ENCODE measurements around the gene SLC9C2.
"Not testable (repeated sequence)": the region's sequence is repeated elsewhere in the genome, so short reads cannot be mapped to it uniquely, and the experiment has no call there.

Gene SLC9C2

GRCh38 chr1:173469656-173470055 lies 133.2 kb downstream of the SLC9C2 start:
- intact Hi-C loops (cut with DNase I; ENCODE audit: low total_unique reads), result loop anchor here (10.0 kb wide), 2 partner anchors 245 to 555 kb away; partner anchors contain the start of genes KLHL20 and RC3H1
- TF ChIP-seq CTCF (IDR thresholded peaks at IDR 0.05), result no peak
- DNase-seq, result no peak
- peaks cover 0 to 16% (median 6%) of the 10 kb centered on the region in 4 donors for H3K4me1 ChIP-seq
- peaks cover 0 to 5% (median 0%) of the 10 kb centered on the region in 3 donors for H3K36me3 ChIP-seq
- H3K4me3 ChIP-seq, result no peak overlapping the region
- H3K27ac ChIP-seq, result no peak overlapping the region
- peaks cover 0 to 11% (median 0%) of the 10 kb centered on the region in 3 donors for H3K9me3 ChIP-seq
- H3K27me3 ChIP-seq, result no peaks in the 10 kb centered on the region

- intact Hi-C loops (cut with DNase I; ENCODE audit: low total_unique reads), result no loop called here
- Histone ChIP-seq H3K36me3 (peaks cover 0 to 5% (median 0%) of the 10 kb centered on the region in 3 donors), H3K9me3 (peaks cover 0 to 11% (median 0%) of the 10 kb centered on the region in 3 donors), H3K4me1 (no peaks in the 10 kb centered on the region), H3K27me3 (no peaks in the 10 kb centered on the region), H3K27ac (no peak overlapping the region), H3K4me3 (no peak overlapping the region)
- no peak for DNase-seq
- TF ChIP-seq CTCF (IDR thresholded peaks at IDR 0.05), result no peak
Measured at GRCh38 chr1:173467426-173467825, 135.4 kb downstream of the SLC9C2 start.

GRCh38 chr1:173464185-173464584 lies 138.7 kb downstream of the SLC9C2 start:
- H3K9me3 ChIP-seq; H3K27me3 ChIP-seq; H3K27ac ChIP-seq; DNase-seq; H3K4me3 ChIP-seq; intact Hi-C loops (cut with DNase I; ENCODE audit: low total_unique reads); H3K4me1 ChIP-seq: not testable (repeated sequence)
- peaks cover 23 to 27% (median 25%) of the 10 kb centered on the region in 3 donors for H3K36me3 ChIP-seq

- H3K27me3 ChIP-seq; H3K4me1 ChIP-seq; H3K27ac ChIP-seq; H3K4me3 ChIP-seq; intact Hi-C loops (cut with DNase I; ENCODE audit: low total_unique reads); H3K9me3 ChIP-seq; DNase-seq: not testable (repeated sequence)
- H3K36me3 ChIP-seq, result peaks cover 23 to 27% (median 25%) of the 10 kb centered on the region in 3 donors
Measured at GRCh38 chr1:173462666-173463065, 140.2 kb downstream of the SLC9C2 start.

- Histone ChIP-seq H3K4me1 (no peaks in the 10 kb centered on the region), H3K27ac (no peak overlapping the region), H3K4me3 (no peak overlapping the region), H3K27me3 (no peaks in the 10 kb centered on the region), H3K9me3 (no peaks in the 10 kb centered on the region), H3K36me3 (peaks cover 23 to 27% (median 25%) of the 10 kb centered on the region in 3 donors)
- no peak for DNase-seq
- no peak for TF ChIP-seq CTCF (IDR thresholded peaks at IDR 0.05)
- intact Hi-C loops (cut with DNase I; ENCODE audit: low total_unique reads), result no loop called here
Measured at GRCh38 chr1:173459885-173460284, 143.0 kb downstream of the SLC9C2 start.

GRCh38 chr1:173454966-173455524 lies 147.8 kb downstream of the SLC9C2 start:
- Histone ChIP-seq H3K4me1 (peaks cover 0 to 7% (median 0%) of the 10 kb centered on the region in 4 donors), H3K9me3 (no peaks in the 10 kb centered on the region), H3K27me3 (no peaks in the 10 kb centered on the region), H3K36me3 (peaks cover 4 to 5% (median 5%) of the 10 kb centered on the region in 3 donors), H3K4me3 (no peak overlapping the region), H3K27ac (no peak overlapping the region)
- TF ChIP-seq CTCF (IDR thresholded peaks at IDR 0.05), result no peak
- DNase-seq, result no peak
- intact Hi-C loops (cut with DNase I; ENCODE audit: low total_unique reads), result no loop called here

All from tibial artery (tissue), 4 donors.